GM12878 (cell line): ENCODE results near the gene PRM1. TPM values are rescaled to one million over a fixed set of nuclear protein-coding genes. Genes with fewer than 3 reads are reported as not detected.

Source experiments
- BRCA1 ChIP-seq: IDR thresholded peaks from 2 replicates; pipeline ENCODE4 v1.6.1; 2011; ENCODE audit warnings: low read depth, low read length, improper control_type of control experiment
- CHD4 ChIP-seq: fragments of 200-600 bp; sonication (generic); IDR thresholded peaks from 2 replicates; pipeline ENCODE4 v1.6.1; 2016; ENCODE audit warnings: mild to moderate bottlenecking
- CREM ChIP-seq: IDR thresholded peaks from 2 replicates; pipeline ENCODE4 v1.6.1; 2014; ENCODE audit warnings: antibody characterized with exemption, low read depth
- FOXK2 ChIP-seq: fragments of 450-650 bp; IDR thresholded peaks from 2 replicates; pipeline ENCODE4 v1.6.1; 2017; ENCODE audit warnings: mild to moderate bottlenecking, moderate library complexity
- GABPA ChIP-seq: IDR thresholded peaks from 2 replicates; pipeline ENCODE4 v1.6.1; 2014; ENCODE audit warnings: antibody characterized with exemption, low read depth, mild to moderate bottlenecking, inconsistent platforms
- HDAC2 ChIP-seq: fragments of 200-600 bp; sonication (generic); IDR thresholded peaks from 2 replicates; pipeline ENCODE4 v1.6.1; 2017
- NR2C1 ChIP-seq: fragments of 450-650 bp; IDR thresholded peaks from 2 replicates; pipeline ENCODE4 v1.6.1; 2017; ENCODE audit warnings: antibody characterized with exemption, mild to moderate bottlenecking, moderate library complexity
- POLR2A ChIP-seq: IDR thresholded peaks from 2 replicates; pipeline ENCODE4 v1.6.1; 2011; ENCODE audit warnings: low read depth, mild to moderate bottlenecking, low read length
- POU2F2 ChIP-seq: IDR thresholded peaks from 3 replicates; pipeline ENCODE4 v1.6.1; 2011; ENCODE audit warnings: low read depth, mild to moderate bottlenecking, low read length, borderline replicate concordance
- RB1 ChIP-seq: fragments of 450-650 bp; formaldehyde crosslinking; IDR thresholded peaks from 2 replicates; pipeline ENCODE4 v1.6.1; 2017; ENCODE audit warnings: mild to moderate bottlenecking, borderline replicate concordance
- RELB ChIP-seq: fragments of 450-650 bp; IDR thresholded peaks from 2 replicates; pipeline ENCODE4 v1.6.1; 2017; ENCODE audit warnings: low read depth, mild to moderate bottlenecking, moderate library complexity
- SMAD1 ChIP-seq: fragments of 450-650 bp; IDR thresholded peaks from 2 replicates; pipeline ENCODE4 v1.6.1; 2018; ENCODE audit warnings: mild to moderate bottlenecking, low read depth; ENCODE audit not compliant: partially characterized antibody
- SMAD5 ChIP-seq: IDR thresholded peaks from 2 replicates; pipeline ENCODE4 v1.6.1; 2016; ENCODE audit warnings: antibody characterized with exemption, low read depth
- SMARCA5 ChIP-seq: fragments of 450-650 bp; IDR thresholded peaks from 2 replicates; pipeline ENCODE4 v1.6.1; 2017; ENCODE audit warnings: mild to moderate bottlenecking
- SP1 ChIP-seq: IDR thresholded peaks from one replicate; pipeline ENCODE4 v1.6.1; 2011; ENCODE audit warnings: low read depth, low read length
- SREBF2 ChIP-seq: IDR thresholded peaks from 2 replicates; pipeline ENCODE4 v1.6.1; 2012; ENCODE audit warnings: mild to moderate bottlenecking, low read length
- STAT1 ChIP-seq: fragments of 450-650 bp; conservative IDR thresholded peaks from 2 replicates; pipeline ENCODE4 v1.6.1; 2014; ENCODE audit warnings: antibody characterized with exemption, mild to moderate bottlenecking
- STAT3 ChIP-seq: IDR thresholded peaks from 2 replicates; pipeline ENCODE4 v1.6.1; 2011; ENCODE audit warnings: low read depth, low read length, improper control_type of control experiment
- SUZ12 ChIP-seq: fragments of 200-600 bp; sonication (generic); IDR thresholded peaks from one replicate; pipeline ENCODE4 v1.6.1; 2018; ENCODE audit warnings: antibody characterized with exemption, mild to moderate bottlenecking; ENCODE audit not compliant: unreplicated experiment
- TBL1XR1 ChIP-seq: IDR thresholded peaks from 2 replicates; pipeline ENCODE4 v1.6.1; 2012; ENCODE audit warnings: low read depth, low read length, improper control_type of control experiment
- ZNF207 ChIP-seq: fragments of 450-650 bp; IDR thresholded peaks from 2 replicates; pipeline ENCODE4 v1.6.1; 2014; ENCODE audit warnings: antibody characterized with exemption, mild to moderate bottlenecking, borderline replicate concordance
- ZNF217 ChIP-seq: fragments of 450-650 bp; IDR thresholded peaks from 2 replicates; pipeline ENCODE4 v1.6.1; 2017; ENCODE audit warnings: antibody characterized with exemption, mild to moderate bottlenecking
- ZNF274 ChIP-seq: IDR thresholded peaks from one replicate; pipeline ENCODE4 v1.8.0; 2011; ENCODE audit not compliant: insufficient read length, insufficient read depth
- ZNF384 ChIP-seq: IDR thresholded peaks from 2 replicates; pipeline ENCODE4 v1.6.1; 2012; ENCODE audit warnings: low read depth, mild to moderate bottlenecking, low read length, improper control_type of control experiment, borderline replicate concordance
- ZNF687 ChIP-seq: fragments of 450-650 bp; IDR thresholded peaks from 2 replicates; pipeline ENCODE4 v1.6.1; 2017; ENCODE audit warnings: mild to moderate bottlenecking, moderate library complexity
- polyA plus RNA-seq, 11 experiments: library from polyadenylated mRNA; depleted of rRNA in 4 of 11; unstranded in 6 of 11; stranded (reverse) in 5 of 11; fragments of >200 nt; fragmentation: Nextera tagmentation in 4 of 11; fragmentation: Illumina TruSeq in 1 of 11; extraction: Ambion mirVana in 4 of 11; extraction: Trizol in 1 of 11; gene quantifications; 1 replicate in 1 of 11; 2 replicates in 10 of 11; pipeline versions ENCODE4 v1.2.1 to v1.2.3, GENCODE V29; 2011 to 2016; ENCODE audit warnings: inconsistent platforms in 2 of 11, missing spikeins in 2 of 11, low read depth in 1 of 11
- total RNA-seq, 4 experiments: library from RNA; depleted of rRNA in 3 of 4; stranded (reverse); fragments of >200 nt in 3 of 4; fragmentation: Illumina TruSeq in 1 of 4; extraction: Trizol in 1 of 4; gene quantifications; 2 replicates each; pipeline versions ENCODE4 v1.2.1 to v1.2.3, GENCODE V29; 2013 to 2021

Gene PRM1
- total and polyA plus RNA-seq, 10 of the 15 experiments (the other 5 are each of a cell fraction or from before 2014, with no cell fraction given) = 0.20 TPM; not detected in 9

GRCh38 chr16:11296706-11297491, 15.8 kb upstream of the PRM1 start (continued):
- TF ChIP-seq STAT1 (no peak), CHD4 (no peak), ZNF274 (no peak), ZNF384 (no peak), POLR2A (no peak), SMAD1 (no peak), SP1 (peak; percentile 15), GABPA (no peak), ZNF217 (no peak), TBL1XR1 (no peak), HDAC2 (no peak), SMARCA5 (0 out of 2 replicates have a peak, but pooled peaks have one; percentile 8), BRCA1 (no peak), STAT3 (no peak), POU2F2 (no peak), RELB (no peak), SREBF2 (no peak), SUZ12 (no peak), NR2C1 (no peak), ZNF687 (peak; percentile 42), ZNF207 (no peak), CREM (0 out of 2 replicates have a peak, but pooled peaks have one; percentile 69), SMAD5 (no peak), FOXK2 (0 out of 2 replicates have a peak, but pooled peaks have one; percentile 17), RB1 (no peak)
